Peyer's patch (tissue), 4 donors: ENCODE results near the gene ANKFN1.

ENCODE experiments used
- POLR2A ChIP-seq, 2 donors: fragments of 450-650 bp; IDR thresholded peaks; one replicate each; pipeline ENCODE4 v1.5.1; 2017; ENCODE audit warnings: antibody characterized with exemption in 2 of 2, mild to moderate bottlenecking in 2 of 2, moderate library complexity in 2 of 2
- TF ChIP-seq, protein P1 (sequence below), 6 experiments: fragments of 450-650 bp in 4 of 6; fragments of 200-600 bp in 2 of 6; sonication (generic) in 1 of 6; IDR thresholded peaks; one replicate each; pipeline ENCODE4 v1.5.1; 2017 to 2019; ENCODE audit warnings: antibody characterized with exemption in 6 of 6, mild to moderate bottlenecking in 3 of 6, moderate library complexity in 1 of 6

DNA sequence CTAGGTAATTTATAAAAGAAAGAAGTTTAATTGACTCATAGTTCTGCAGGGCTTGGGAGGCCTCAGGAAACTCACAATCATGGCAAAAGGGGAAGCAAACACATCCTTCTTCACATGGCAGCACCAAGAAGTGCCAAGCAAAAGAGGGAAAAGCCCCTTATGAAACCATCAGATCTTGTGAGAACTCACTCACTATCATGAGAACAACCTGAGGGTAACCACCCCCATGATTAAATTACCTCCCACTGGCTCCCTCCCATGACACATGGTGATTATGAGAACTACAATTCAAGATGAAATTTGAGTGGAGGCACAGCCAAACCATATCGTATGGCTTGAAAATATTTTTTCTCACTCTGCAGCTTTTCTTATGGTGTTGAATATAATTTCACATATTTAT, 151.7 kb downstream of the ANKFN1 start:
- TF ChIP-seq, protein P1, sequence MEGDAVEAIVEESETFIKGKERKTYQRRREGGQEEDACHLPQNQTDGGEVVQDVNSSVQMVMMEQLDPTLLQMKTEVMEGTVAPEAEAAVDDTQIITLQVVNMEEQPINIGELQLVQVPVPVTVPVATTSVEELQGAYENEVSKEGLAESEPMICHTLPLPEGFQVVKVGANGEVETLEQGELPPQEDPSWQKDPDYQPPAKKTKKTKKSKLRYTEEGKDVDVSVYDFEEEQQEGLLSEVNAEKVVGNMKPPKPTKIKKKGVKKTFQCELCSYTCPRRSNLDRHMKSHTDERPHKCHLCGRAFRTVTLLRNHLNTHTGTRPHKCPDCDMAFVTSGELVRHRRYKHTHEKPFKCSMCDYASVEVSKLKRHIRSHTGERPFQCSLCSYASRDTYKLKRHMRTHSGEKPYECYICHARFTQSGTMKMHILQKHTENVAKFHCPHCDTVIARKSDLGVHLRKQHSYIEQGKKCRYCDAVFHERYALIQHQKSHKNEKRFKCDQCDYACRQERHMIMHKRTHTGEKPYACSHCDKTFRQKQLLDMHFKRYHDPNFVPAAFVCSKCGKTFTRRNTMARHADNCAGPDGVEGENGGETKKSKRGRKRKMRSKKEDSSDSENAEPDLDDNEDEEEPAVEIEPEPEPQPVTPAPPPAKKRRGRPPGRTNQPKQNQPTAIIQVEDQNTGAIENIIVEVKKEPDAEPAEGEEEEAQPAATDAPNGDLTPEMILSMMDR (IDR thresholded peaks at IDR 0.05): no peak
- TF ChIP-seq POLR2A (IDR thresholded peaks at IDR 0.05): no peak
